HepG2 (cell line): ENCODE measurements around the gene MPHOSPH8. TPM values are rescaled to one million over a fixed set of nuclear protein-coding genes. Genes with fewer than 3 reads are reported as not detected.
A peak's percentile ranks its signal among the peaks of the same experiment; 100 is the strongest.

Experiments used
- DMAP1 ChIP-seq: IDR thresholded peaks from 2 replicates; pipeline ENCODE4 v1.6.1; 2016
- EZH2 ChIP-seq: conservative IDR thresholded peaks from 2 replicates; pipeline ENCODE4 v1.6.1; 2012; ENCODE audit warnings: mild to moderate bottlenecking, low read depth, low read length, moderate library complexity
- HNF4G ChIP-seq, 2 experiments: sonication (generic) in 1 of 2; formaldehyde crosslinking in 1 of 2; IDR thresholded peaks; 2 replicates each; pipeline versions ENCODE4 v1.4.0 to v1.6.1; 2011 to 2020; ENCODE audit warnings: borderline replicate concordance in 2 of 2, low read depth in 2 of 2, mild to moderate bottlenecking in 2 of 2, low read length in 1 of 2, missing genetic modification reagents in 1 of 2, moderate library complexity in 1 of 2
- HOXD1 ChIP-seq: sonication (generic); formaldehyde crosslinking; IDR thresholded peaks from 2 replicates; pipeline ENCODE4 v1.5.0; 2020; ENCODE audit warnings: missing genetic modification reagents
- KDM4B ChIP-seq: sonication (generic); formaldehyde crosslinking; IDR thresholded peaks from 2 replicates; pipeline ENCODE4 v1.4.0; 2020; ENCODE audit warnings: missing genetic modification reagents
- MAX ChIP-seq: IDR thresholded peaks from 2 replicates; pipeline ENCODE4 v1.6.1; 2012; ENCODE audit warnings: inconsistent platforms
- NFKB2 ChIP-seq: sonication (generic); formaldehyde crosslinking; IDR thresholded peaks from 2 replicates; pipeline ENCODE4 v1.4.0; 2020; ENCODE audit warnings: missing genetic modification reagents, borderline replicate concordance
- NFYC ChIP-seq: IDR thresholded peaks from 2 replicates; pipeline ENCODE4 v1.6.1; 2016; ENCODE audit warnings: missing genetic modification reagents, missing compliant biosample characterization
- NR2C2 ChIP-seq: sonication (generic); formaldehyde crosslinking; IDR thresholded peaks from 2 replicates; pipeline ENCODE4 v1.4.0; 2020; ENCODE audit warnings: missing genetic modification reagents, mild to moderate bottlenecking, moderate library complexity, borderline replicate concordance
- PLRG1 ChIP-seq: fragments of 450-650 bp; conservative IDR thresholded peaks from 2 replicates; pipeline ENCODE4 v1.6.1; 2016
- RBFOX2 ChIP-seq: fragments of 200-400 bp; formaldehyde crosslinking; IDR thresholded peaks from 2 replicates; pipeline ENCODE4 v1.6.1; 2017; ENCODE audit warnings: low read depth, mild to moderate bottlenecking, low read length
- REPIN1 ChIP-seq: sonication (generic); formaldehyde crosslinking; IDR thresholded peaks from 2 replicates; pipeline ENCODE4 v1.8.0; 2022; ENCODE audit warnings: missing genetic modification reagents, low read depth, mild to moderate bottlenecking, borderline replicate concordance
- SAP130 ChIP-seq: IDR thresholded peaks from 2 replicates; pipeline ENCODE4 v1.6.1; 2016; ENCODE audit warnings: low read depth
- STAG1 ChIP-seq: sonication (generic); formaldehyde crosslinking; IDR thresholded peaks from 2 replicates; pipeline ENCODE4 v1.4.0; 2020; ENCODE audit warnings: missing genetic modification reagents
- TBX2 ChIP-seq: sonication (generic); formaldehyde crosslinking; IDR thresholded peaks from 2 replicates; pipeline ENCODE4 v1.5.0; 2020; ENCODE audit warnings: missing genetic modification reagents, mild to moderate bottlenecking, borderline replicate concordance
- YEATS2 ChIP-seq: sonication (generic); formaldehyde crosslinking; IDR thresholded peaks from 2 replicates; pipeline ENCODE4 v1.4.0; 2020; ENCODE audit warnings: missing genetic modification reagents, borderline replicate concordance
- ZBTB8A ChIP-seq: sonication (generic); formaldehyde crosslinking; IDR thresholded peaks from 2 replicates; pipeline ENCODE4 v1.4.0; 2020; ENCODE audit warnings: mild to moderate bottlenecking, low read depth, missing genetic modification reagents, borderline replicate concordance
- ZMYM2 ChIP-seq: sonication (generic); formaldehyde crosslinking; IDR thresholded peaks from 2 replicates; pipeline ENCODE4 v1.8.0; 2022; ENCODE audit warnings: mild to moderate bottlenecking, missing genetic modification reagents
- ZNF235 ChIP-seq: sonication (generic); formaldehyde crosslinking; IDR thresholded peaks from 2 replicates; pipeline ENCODE4 v1.8.1; 2023; ENCODE audit warnings: mild to moderate bottlenecking, missing genetic modification reagents, borderline replicate concordance
- ZNF354B ChIP-seq: sonication (generic); formaldehyde crosslinking; IDR thresholded peaks from 2 replicates; pipeline ENCODE4 v1.8.0; 2022; ENCODE audit warnings: mild to moderate bottlenecking, missing genetic modification reagents
- ZNF543 ChIP-seq: sonication (generic); formaldehyde crosslinking; IDR thresholded peaks from 2 replicates; pipeline ENCODE4 v1.4.0; 2020; ENCODE audit warnings: mild to moderate bottlenecking, missing genetic modification reagents
- ZNF713 ChIP-seq: sonication (generic); formaldehyde crosslinking; IDR thresholded peaks from 2 replicates; pipeline ENCODE4 v1.4.0; 2020; ENCODE audit warnings: mild to moderate bottlenecking, missing genetic modification reagents
- ZSCAN30 ChIP-seq: sonication (generic); formaldehyde crosslinking; IDR thresholded peaks from 2 replicates; pipeline ENCODE4 v1.5.0; 2020; ENCODE audit warnings: mild to moderate bottlenecking, missing genetic modification reagents
- polyA plus RNA-seq, 8 experiments: library from polyadenylated mRNA; depleted of rRNA in 3 of 8; stranded (reverse) in 7 of 8; unstranded in 1 of 8; fragments of >200 nt; fragmentation: Illumina TruSeq in 4 of 8; extraction: Trizol in 4 of 8; gene quantifications; 2 replicates each; pipeline versions ENCODE4 v1.2.1 to v1.2.3, GENCODE V29; 2011 to 2016; ENCODE audit warnings: low read depth in 4 of 8, missing spikeins in 1 of 8, mixed read lengths in 1 of 8; ENCODE audit not compliant: insufficient read depth in 1 of 8
- total RNA-seq, 5 experiments: library from RNA; depleted of rRNA; stranded (reverse); fragments of >200 nt; fragmentation: Illumina TruSeq; extraction: Trizol; gene quantifications; 2 replicates each; pipeline ENCODE4 v1.2.3, GENCODE V29; 2016; ENCODE audit warnings: low read depth in 1 of 5
- TF ChIP-seq, protein P1 (sequence below): sonication (generic); formaldehyde crosslinking; conservative IDR thresholded peaks from 2 replicates; pipeline ENCODE4 v1.4.0; 2020; ENCODE audit warnings: missing genetic modification reagents
- TF ChIP-seq, protein P2 (sequence below): sonication (generic); formaldehyde crosslinking; IDR thresholded peaks from 2 replicates; pipeline ENCODE4 v1.8.0; 2022; ENCODE audit warnings: missing genetic modification reagents, low read depth, mild to moderate bottlenecking, borderline replicate concordance
- TF ChIP-seq, protein P3 (sequence below): IDR thresholded peaks from 2 replicates; pipeline ENCODE4 v1.6.1; 2016
- TF ChIP-seq, protein P4 (sequence below): sonication (generic); formaldehyde crosslinking; IDR thresholded peaks from 2 replicates; pipeline ENCODE4 v1.4.0; 2020; ENCODE audit warnings: missing genetic modification reagents

Gene MPHOSPH8
- total and polyA plus RNA-seq, 2 of the 13 experiments (the other 11 are each of a cell fraction or from before 2014, with no cell fraction given), result 17.3 to 20.9 TPM

DNA sequence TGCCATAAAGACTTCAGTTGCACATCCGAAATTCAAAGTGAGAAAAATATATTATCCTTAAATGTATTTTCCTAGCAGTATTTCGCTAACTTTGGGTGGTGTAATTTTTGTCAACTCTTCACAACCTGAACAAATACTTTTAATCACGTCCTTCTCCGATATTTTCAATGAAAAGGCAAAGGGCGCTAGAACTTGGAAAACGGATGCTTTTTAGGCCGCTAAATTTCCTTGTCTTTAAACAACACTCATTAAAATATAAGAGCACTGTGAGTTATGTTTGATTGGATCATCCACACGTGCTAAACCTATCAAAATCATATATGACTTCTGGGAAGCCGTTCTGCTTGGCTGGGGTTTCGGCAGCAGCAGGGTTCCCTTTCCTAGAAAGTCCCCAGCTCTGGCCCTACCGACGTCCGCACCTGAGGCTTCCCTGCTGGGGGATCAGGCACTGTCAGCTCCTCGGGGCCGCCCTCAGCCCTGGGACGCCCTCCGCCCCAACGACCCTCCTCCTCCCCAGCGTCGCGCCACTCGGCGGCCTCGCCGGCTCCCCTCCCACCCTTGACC is 462 bp upstream of the MPHOSPH8 start (continued):
- TF ChIP-seq HNF4G (IDR thresholded peaks at IDR 0.05; ENCODE audit: borderline replicate concordance, low read depth, low read length) (no peak), HNF4G (CRISPR knock-in tag; IDR thresholded peaks at IDR 0.05; ENCODE audit: borderline replicate concordance, low read depth) (no peak), DMAP1 (CRISPR knock-in tag) (no peak), ZBTB8A (CRISPR knock-in tag) (no peak), RBFOX2 (no peak), PLRG1 (no peak), ZNF235 (no peak), ZNF354B (CRISPR knock-in tag) (no peak; the same call in 1 of the 2 replicates), EZH2 (no peak), MAX (no peak), ZNF543 (CRISPR knock-in tag) (no peak), NR2C2 (CRISPR knock-in tag) (no peak), STAG1 (CRISPR knock-in tag) (no peak), HOXD1 (CRISPR knock-in tag) (0 out of 2 replicates have a peak, but pooled peaks have one; percentile 14), TBX2 (CRISPR knock-in tag) (no peak), KDM4B (CRISPR knock-in tag) (no peak), ZMYM2 (CRISPR knock-in tag) (no peak), SAP130 (CRISPR knock-in tag) (no peak), ZSCAN30 (CRISPR knock-in tag) (no peak), NFYC (CRISPR knock-in tag) (no peak), YEATS2 (CRISPR knock-in tag) (no peak), ZNF713 (CRISPR knock-in tag) (no peak), REPIN1 (0 out of 2 replicates have a peak, but pooled peaks have one; percentile 30), NFKB2 (CRISPR knock-in tag) (0 out of 2 replicates have a peak, but pooled peaks have one; percentile 4)
- TF ChIP-seq, protein P1, sequence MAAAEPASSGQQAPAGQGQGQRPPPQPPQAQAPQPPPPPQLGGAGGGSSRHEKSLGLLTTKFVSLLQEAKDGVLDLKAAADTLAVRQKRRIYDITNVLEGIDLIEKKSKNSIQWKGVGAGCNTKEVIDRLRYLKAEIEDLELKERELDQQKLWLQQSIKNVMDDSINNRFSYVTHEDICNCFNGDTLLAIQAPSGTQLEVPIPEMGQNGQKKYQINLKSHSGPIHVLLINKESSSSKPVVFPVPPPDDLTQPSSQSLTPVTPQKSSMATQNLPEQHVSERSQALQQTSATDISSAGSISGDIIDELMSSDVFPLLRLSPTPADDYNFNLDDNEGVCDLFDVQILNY, result no peak
- TF ChIP-seq, protein P2, sequence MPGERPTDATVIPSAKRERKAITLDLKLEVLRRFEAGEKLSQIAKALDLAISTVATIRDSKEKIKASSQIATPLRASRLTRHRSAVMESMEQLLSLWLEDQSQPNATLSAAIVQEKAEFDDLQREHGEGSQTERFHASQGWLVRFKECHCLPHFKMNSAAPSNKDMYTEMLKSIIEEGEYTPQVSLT (CRISPR knock-in tag), result no peak
- TF ChIP-seq, protein P3, sequence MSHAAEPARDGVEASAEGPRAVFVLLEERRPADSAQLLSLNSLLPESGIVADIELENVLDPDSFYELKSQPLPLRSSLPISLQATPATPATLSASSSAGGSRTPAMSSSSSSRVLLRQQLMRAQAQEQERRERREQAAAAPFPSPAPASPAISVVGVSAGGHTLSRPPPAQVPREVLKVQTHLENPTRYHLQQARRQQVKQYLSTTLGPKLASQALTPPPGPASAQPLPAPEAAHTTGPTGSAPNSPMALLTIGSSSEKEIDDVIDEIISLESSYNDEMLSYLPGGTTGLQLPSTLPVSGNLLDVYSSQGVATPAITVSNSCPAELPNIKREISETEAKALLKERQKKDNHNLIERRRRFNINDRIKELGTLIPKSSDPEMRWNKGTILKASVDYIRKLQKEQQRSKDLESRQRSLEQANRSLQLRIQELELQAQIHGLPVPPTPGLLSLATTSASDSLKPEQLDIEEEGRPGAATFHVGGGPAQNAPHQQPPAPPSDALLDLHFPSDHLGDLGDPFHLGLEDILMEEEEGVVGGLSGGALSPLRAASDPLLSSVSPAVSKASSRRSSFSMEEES (CRISPR knock-in tag), result no peak
- TF ChIP-seq, protein P4, sequence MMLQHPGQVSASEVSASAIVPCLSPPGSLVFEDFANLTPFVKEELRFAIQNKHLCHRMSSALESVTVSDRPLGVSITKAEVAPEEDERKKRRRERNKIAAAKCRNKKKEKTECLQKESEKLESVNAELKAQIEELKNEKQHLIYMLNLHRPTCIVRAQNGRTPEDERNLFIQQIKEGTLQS, result no peak
